Tibial nerve (tissue), 4 donors: ENCODE data around the gene VWA8. TPM values are rescaled to one million over a fixed set of nuclear protein-coding genes. Genes with fewer than 3 reads are reported as not detected.

Experiments
- DNase-seq, 2 donors: peaks; one replicate each; pipeline ENCODE4 v3.0.0-alpha.2; 2019; ENCODE audit warnings: low spot score in 2 of 2
- H3K27ac ChIP-seq, 4 donors: fragments of 200-600 bp; sonication (generic) in 3 of 4; one replicate each; pipeline ENCODE4 v1.5.1; 2017 to 2019; ENCODE audit warnings: mild to moderate bottlenecking in 1 of 4
- H3K27me3 ChIP-seq, 2 donors: fragments of 200-600 bp; sonication (generic) in 1 of 2; one replicate each; pipeline versions ENCODE4 v1.5.1 to v1.6.0; 2017 to 2019
- H3K36me3 ChIP-seq, 3 donors: fragments of 200-600 bp; sonication (generic); one replicate each; pipeline ENCODE4 v1.5.1; 2018 to 2019
- H3K4me1 ChIP-seq, 4 donors: fragments of 200-600 bp; sonication (generic) in 3 of 4; one replicate each; pipeline ENCODE4 v1.5.1; 2017 to 2019
- H3K4me3 ChIP-seq, 4 donors: fragments of 200-600 bp; sonication (generic) in 3 of 4; one replicate each; pipeline ENCODE4 v1.5.1; 2017 to 2019; ENCODE audit warnings: mild to moderate bottlenecking in 1 of 4, moderate library complexity in 1 of 4
- H3K9me3 ChIP-seq, 4 donors: fragments of 200-600 bp; sonication (generic) in 3 of 4; one replicate each; pipeline ENCODE4 v1.5.1; 2017 to 2019
- CTCF ChIP-seq, 5 experiments: fragments of 200-600 bp in 3 of 5; fragments of 450-650 bp in 2 of 5; sonication (generic) in 3 of 5; IDR thresholded peaks; one replicate each; pipeline ENCODE4 v1.5.1; 2016 to 2019; ENCODE audit warnings: antibody characterized with exemption in 5 of 5, mild to moderate bottlenecking in 3 of 5, moderate library complexity in 2 of 5
- EP300 ChIP-seq, 2 donors: sonication (generic); formaldehyde crosslinking; IDR thresholded peaks; one replicate each; pipeline ENCODE4 v1.6.1; 2017; ENCODE audit warnings: antibody characterized with exemption in 2 of 2, mild to moderate bottlenecking in 1 of 2
- POLR2A ChIP-seq, 2 donors: fragments of 450-650 bp; IDR thresholded peaks; one replicate each; pipeline ENCODE4 v1.6.1; 2017; ENCODE audit warnings: antibody characterized with exemption in 2 of 2, mild to moderate bottlenecking in 2 of 2, moderate library complexity in 2 of 2
- WGBS, 2 donors: methylation state at CpG; one replicate each; pipeline ENCODE4 v1.1.5; 2018; 5-methylcytosine and 5-hydroxymethylcytosine counted together
- total RNA-seq, 4 donors: library from RNA; depleted of rRNA; stranded (reverse); fragments of >200 nt; gene quantifications; one replicate each; pipeline ENCODE4 v1.1.0, GENCODE V29; 2016

VWA8 gene
- total RNA-seq, 4 donors from 2014 or later: 20.8 to 36.9 (median 22.4) TPM

DNA sequence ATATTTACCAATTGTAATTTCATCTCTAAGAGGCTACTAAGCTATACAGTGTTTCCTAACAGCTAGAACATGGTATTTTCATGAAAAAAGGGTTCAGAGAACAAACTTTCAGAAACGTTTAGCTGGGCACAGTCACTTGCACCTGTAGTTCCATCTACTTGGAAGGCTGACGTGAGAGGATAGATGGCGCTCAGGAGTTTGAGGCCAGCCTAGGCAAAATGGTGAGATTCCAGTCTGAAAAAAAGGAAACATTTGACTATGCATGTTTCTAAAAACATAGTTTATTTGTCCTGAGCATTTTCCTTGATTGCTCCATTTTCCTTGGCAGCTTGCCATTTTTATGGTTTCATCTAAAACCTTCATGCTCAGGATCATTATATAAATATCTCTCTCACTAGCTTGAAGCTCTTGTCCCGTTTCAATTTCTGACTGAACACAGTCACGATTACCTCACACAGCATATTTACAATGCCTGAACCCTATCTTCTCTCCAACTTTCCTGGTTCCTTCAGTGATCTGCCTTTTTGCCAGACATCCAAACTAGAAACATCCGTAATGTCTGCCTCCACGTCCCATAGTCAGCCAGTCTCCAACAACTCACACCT lies 302.8 kb downstream of the VWA8 start:
- Histone ChIP-seq H3K9me3 (no peaks in the 10 kb centered on the region), H3K4me1 (peaks cover 0 to 6% (median 0%) of the 10 kb centered on the region in 4 donors), H3K36me3 (no peaks in the 10 kb centered on the region), H3K4me3 (no peak overlapping the region), H3K27me3 (no peaks in the 10 kb centered on the region), H3K27ac (no peak overlapping the region)
- 69 to 75% methylated on average over 7 of the region's 7 CpGs for WGBS, 2 donors
- TF ChIP-seq CTCF (IDR thresholded peaks at IDR 0.05) (no peak), EP300 (IDR thresholded peaks at IDR 0.05) (no peak), POLR2A (IDR thresholded peaks at IDR 0.05) (no peak)
- DNase-seq: no peak

DNA sequence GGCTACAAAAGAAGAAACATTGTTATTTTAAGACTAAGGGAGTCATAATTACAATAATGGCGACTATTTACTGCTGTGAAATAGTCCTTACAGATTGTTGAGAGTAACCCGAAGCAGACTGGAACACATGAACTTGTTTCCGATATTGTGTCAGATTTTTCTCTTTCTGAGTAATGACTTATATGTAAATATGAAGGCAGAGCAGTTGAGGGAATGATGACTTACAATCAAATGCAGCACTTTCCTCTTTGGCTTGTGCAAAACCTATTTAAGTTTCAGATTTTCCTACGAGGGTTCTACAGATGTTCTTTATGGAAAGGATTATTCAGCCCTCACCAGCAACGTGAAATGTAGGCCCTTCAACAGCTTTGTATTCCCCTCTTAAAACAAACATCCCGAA lies 304.9 kb downstream of the VWA8 start:
- H3K4me3 ChIP-seq: no peak overlapping the region
- no peak overlapping the region for H3K27ac ChIP-seq
- H3K36me3 ChIP-seq: no peaks in the 10 kb centered on the region
- H3K4me1 ChIP-seq: peaks cover 0 to 17% (median 0%) of the 10 kb centered on the region in 4 donors
- H3K9me3 ChIP-seq: no peaks in the 10 kb centered on the region
- 77 to 85% methylated on average over 6 of the region's 6 CpGs for WGBS, 2 donors
- H3K27me3 ChIP-seq: no peaks in the 10 kb centered on the region
- no peak for DNase-seq
- no peak for TF ChIP-seq POLR2A (IDR thresholded peaks at IDR 0.05)
- no peak for TF ChIP-seq EP300 (IDR thresholded peaks at IDR 0.05)
- no peak for TF ChIP-seq CTCF (IDR thresholded peaks at IDR 0.05)

- 86 to 94% methylated on average over 5 of the region's 5 CpGs for WGBS, 2 donors
- TF ChIP-seq POLR2A (IDR thresholded peaks at IDR 0.05) (no peak), EP300 (IDR thresholded peaks at IDR 0.05) (no peak), CTCF (IDR thresholded peaks at IDR 0.05) (no peak)
- peaks cover 0 to 18% (median 0%) of the 10 kb centered on the region in 4 donors for H3K4me1 ChIP-seq
These were observed 306.1 kb downstream of the VWA8 start for GRCh38 chr13:41654796-41655195.

GRCh38 chr13:41652735-41653361 lies 308.1 kb downstream of the VWA8 start:
- H3K27ac ChIP-seq: peak overlapping the region; percentile 46 to 82 (median 73)
- WGBS, 2 donors: 32 to 35% methylated on average over 4 of the region's 4 CpGs
- peak in 1 of 2 donors; percentile 59 for DNase-seq
- no peaks in the 10 kb centered on the region for H3K9me3 ChIP-seq
- no peaks in the 10 kb centered on the region for H3K27me3 ChIP-seq
- TF ChIP-seq CTCF (IDR thresholded peaks at IDR 0.05): peak; percentile 55 to 83 (median 61)
- no peak for TF ChIP-seq EP300 (IDR thresholded peaks at IDR 0.05)
- no peak for TF ChIP-seq POLR2A (IDR thresholded peaks at IDR 0.05)
- no peaks in the 10 kb centered on the region for H3K36me3 ChIP-seq
- peaks cover 0 to 31% (median 5%) of the 10 kb centered on the region in 4 donors for H3K4me1 ChIP-seq
- H3K4me3 ChIP-seq: no peak overlapping the region

More at GRCh38 chr13:41654796-41655195, 306.1 kb downstream of the VWA8 start:
- Histone ChIP-seq H3K36me3 (no peaks in the 10 kb centered on the region), H3K27me3 (no peaks in the 10 kb centered on the region), H3K9me3 (no peaks in the 10 kb centered on the region), H3K27ac (no peak overlapping the region), H3K4me3 (no peak overlapping the region)
- no peak for DNase-seq

DNA sequence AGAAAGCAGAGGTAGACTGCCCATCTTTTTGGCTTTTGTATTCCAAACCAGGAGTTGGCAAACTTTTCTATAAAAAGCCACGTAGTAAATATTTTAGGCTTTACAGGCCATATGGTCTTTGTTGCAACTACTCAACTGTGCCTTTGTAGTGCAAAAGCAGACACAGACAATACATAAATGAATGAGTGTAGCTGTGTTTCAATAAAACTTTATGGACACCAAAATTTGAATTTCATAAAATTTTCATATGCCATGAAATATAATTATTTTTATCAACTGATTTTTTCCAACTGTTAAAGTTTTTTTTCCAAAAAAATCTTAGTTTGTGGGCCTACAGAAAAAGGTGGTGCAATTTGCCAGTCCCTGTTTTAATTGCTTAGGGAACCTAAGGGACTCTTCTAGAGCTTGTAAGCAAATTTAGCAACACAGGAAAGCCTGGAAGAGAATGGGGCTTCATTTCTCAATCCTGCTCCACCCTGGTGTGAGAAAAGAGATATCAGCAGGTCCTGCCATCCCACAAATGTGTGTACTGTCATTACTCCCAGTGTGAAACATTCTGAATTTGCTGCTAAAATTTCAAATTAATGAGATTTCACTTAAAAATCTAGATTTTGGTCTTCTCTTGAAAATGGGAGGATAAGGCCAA lies 309.4 kb downstream of the VWA8 start:
- TF ChIP-seq EP300 (IDR thresholded peaks at IDR 0.05) (no peak), POLR2A (IDR thresholded peaks at IDR 0.05) (no peak), CTCF (IDR thresholded peaks at IDR 0.05) (no peak)
- DNase-seq: no peak
- 83 to 86% methylated on average over 1 of the region's 1 CpG for WGBS, 2 donors
- Histone ChIP-seq H3K9me3 (no peaks in the 10 kb centered on the region), H3K4me3 (no peak overlapping the region), H3K36me3 (no peaks in the 10 kb centered on the region), H3K4me1 (peaks cover 0 to 43% (median 16%) of the 10 kb centered on the region in 4 donors), H3K27me3 (no peaks in the 10 kb centered on the region), H3K27ac (peak overlapping the region; percentile 46 to 82 (median 73))
